GM12873 (cell line): Measurements from ENCODE around the gene CPB2.

ENCODE experiments used
- TF ChIP-seq, protein P1 (sequence below): IDR thresholded peaks from 2 replicates; pipeline ENCODE4 v1.5.1; 2012; ENCODE audit warnings: low read depth, mild to moderate bottlenecking, moderate library complexity, low read length, control low read depth; ENCODE audit not compliant: insufficient read depth; ENCODE audit errors: missing control alignments

The CPB2 gene

DNA sequence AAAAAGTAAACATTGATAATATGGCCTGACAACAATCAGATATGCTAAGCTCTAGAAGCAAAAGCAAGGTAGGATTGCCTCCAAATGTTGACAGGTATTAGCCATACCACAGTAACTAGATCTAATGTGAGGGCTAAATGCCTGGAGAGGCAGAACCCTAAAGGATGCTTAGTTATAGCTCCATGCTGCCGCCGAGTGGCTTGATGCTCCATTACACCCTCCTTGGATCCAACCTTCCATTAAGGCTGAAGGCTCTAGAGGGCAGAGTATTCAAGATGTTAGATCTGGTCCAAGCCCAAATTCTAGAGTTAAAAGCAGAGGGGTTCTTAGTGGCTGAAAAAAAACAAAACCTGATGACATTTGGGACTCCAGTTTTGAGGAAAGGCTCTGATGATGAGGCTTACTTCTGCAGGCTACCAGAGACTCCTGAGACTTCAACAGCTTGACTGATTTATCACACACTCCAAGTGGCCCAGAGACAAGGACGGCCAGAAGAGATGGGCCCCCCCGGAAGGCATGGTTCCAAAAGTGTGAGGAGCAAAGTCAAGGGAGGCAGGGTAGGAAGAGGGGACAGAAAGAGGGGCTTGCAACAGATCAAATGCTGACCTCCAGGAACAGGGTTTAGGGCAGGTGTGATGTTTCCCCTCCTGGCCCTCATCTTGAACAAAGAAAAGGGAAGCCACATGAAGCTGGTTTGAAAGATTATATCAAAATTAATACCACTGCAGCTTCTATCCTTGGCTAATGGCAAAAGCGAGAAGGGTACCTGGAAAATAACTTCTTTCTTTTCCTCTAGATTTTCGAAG lies 21.9 kb upstream of the CPB2 start:
- TF ChIP-seq, protein P1, sequence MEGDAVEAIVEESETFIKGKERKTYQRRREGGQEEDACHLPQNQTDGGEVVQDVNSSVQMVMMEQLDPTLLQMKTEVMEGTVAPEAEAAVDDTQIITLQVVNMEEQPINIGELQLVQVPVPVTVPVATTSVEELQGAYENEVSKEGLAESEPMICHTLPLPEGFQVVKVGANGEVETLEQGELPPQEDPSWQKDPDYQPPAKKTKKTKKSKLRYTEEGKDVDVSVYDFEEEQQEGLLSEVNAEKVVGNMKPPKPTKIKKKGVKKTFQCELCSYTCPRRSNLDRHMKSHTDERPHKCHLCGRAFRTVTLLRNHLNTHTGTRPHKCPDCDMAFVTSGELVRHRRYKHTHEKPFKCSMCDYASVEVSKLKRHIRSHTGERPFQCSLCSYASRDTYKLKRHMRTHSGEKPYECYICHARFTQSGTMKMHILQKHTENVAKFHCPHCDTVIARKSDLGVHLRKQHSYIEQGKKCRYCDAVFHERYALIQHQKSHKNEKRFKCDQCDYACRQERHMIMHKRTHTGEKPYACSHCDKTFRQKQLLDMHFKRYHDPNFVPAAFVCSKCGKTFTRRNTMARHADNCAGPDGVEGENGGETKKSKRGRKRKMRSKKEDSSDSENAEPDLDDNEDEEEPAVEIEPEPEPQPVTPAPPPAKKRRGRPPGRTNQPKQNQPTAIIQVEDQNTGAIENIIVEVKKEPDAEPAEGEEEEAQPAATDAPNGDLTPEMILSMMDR: peak; percentile 92

DNA sequence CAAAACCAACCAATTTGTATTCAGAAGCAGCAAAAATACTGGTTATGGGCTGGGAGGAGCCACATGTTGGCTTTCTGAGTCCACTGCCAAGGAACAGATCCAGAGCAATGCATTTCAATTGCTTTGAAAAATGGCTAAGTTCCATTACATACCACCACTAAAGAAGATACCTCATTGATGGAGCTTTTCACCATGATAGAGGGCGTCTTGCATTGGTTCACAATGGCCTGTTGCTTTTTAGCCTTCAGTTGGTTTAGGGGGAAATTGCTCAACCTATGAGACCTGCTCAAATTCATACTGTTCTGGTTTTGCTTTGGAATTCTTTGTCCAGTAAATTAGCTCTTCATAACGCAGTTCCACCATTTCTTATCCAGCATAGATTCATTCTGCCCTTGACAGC lies 21.2 kb upstream of the CPB2 start:
- TF ChIP-seq, protein P1: no peak

DNA sequence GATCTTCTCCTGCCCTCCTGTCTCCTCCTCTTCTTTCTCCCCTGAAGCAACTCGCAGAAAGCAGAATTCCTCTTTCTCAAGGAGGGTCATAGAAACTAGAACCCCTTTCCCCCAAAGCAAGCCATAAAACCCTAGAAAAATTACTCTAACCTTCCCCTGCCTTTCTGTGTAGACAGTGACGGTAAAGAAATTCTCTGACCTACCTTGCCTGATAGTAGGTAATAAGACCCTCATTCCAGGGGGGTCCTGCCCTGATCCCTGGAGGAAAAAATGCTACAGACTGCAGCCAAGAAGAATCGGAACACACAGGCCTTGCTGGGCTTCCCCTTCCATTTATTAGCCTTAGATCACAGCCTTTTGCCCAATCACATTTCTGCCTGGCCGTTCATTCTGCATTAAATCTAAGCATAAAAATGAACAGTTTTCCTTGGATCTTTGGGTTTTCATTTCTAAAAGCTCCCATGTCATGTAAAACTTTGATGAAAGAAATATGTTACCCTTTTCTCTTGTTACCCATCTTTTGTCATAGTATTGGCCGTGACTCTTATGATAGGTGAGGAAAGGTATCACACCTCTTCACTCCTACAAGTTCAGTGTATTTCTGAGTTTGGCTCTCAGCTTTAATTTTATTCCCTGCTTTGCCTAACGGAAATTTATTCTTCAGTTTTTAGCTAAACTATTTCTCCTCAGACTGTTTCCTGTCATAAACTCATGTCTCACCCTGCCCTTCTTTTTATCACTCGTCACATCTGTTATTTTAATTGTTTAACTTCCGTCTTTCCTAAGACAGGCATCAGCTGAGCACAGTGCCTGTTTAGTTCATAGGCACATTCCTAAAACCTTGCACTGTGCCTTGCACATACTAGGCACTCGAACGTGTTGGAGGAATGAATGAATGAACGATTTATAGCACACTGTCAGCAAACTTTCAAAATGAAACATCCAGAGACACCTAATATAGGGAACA lies 20.4 kb upstream of the CPB2 start:
- TF ChIP-seq, protein P1: no peak

DNA sequence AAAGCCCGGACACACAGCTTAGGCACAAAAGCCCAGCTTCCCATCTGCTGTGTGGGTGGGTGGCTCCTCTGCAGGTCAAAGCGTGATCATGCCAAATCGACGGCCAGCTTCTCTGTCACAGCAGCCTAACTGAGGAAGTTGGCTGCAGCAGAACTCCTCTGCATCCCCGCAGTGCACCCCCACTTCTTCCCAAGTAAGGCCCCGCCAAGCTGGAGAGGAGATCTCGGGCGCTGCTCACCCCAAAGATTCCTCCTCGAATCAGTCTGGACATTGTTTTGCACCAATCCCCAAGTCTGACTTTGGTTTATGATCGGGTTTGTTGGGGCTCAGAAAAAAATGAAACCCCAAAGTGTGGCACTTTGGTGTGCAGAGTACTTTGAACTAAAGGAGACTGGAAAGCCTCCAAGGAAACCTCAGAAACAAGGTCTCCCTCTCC lies 19.7 kb upstream of the CPB2 start:
- TF ChIP-seq, protein P1: no peak

DNA sequence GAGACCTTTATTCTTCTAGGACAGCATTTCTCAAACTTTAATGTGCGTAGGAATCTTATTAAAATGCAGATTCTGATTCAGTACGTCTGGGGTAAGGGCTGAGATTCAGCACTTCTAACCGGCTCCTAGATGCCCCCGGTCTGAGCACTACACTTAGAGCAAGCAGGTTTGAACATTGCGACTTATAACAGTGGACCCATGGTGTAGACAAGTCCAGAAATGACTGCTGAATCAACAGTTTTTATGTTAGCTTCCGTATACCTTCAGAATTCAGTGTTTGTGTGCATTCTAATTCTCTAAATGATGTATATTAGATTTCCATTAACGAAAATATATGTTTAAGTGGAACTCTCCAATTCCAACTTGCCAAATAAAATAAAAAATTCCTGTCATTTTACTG lies 17.5 kb upstream of the CPB2 start:
- TF ChIP-seq, protein P1: no peak

DNA sequence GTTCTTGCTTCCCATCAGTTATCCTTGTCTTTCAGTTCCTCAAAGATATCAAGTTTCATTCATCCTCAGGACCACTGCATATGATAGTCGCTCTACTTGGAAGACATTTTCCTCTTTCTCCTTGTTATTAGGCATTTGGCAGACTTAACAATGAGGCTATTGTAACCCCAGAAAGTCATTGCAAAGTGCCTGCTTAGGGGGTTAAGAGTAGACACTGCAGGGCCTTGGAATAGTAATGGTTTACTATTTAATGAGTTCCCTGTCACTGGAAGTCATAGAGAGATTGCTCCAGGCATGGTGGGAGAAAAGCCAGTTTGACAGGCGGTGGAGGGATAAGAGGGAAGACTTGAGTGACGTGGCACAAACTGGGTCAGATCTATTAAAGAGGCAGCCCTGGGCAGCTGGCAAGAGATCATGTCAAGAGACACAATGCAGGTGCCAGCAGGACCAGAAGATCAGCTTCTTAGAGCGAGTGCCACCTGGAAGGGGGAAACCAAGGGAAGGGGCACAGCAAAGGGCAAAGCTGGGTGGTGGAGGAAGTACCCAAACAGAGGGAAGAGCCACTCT lies 16.8 kb upstream of the CPB2 start:
- TF ChIP-seq, protein P1: no peak

DNA sequence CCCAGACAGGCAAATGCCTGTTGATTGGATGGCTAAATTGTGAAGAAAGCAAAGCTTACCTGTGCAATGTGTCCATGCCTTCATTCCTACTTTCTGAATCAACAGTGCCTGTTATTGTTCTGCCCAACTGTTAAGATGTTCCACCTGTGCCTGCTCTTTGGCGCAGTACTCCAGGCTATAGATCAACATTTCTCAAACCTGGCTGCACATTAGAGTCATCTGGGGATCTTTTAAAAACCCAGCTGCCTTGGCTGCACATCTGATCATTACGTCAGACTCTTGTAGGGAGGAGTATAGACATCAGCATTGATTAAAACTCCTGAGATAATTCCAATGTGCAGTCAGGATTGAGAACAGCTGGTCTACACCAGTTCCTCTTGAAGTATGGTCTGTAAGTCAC lies 16.2 kb upstream of the CPB2 start:
- TF ChIP-seq, protein P1: no peak
